Ishikawa (cell line): ENCODE data around the gene MCOLN2.

Experiments used
- CEBPB ChIP-seq: IDR thresholded peaks from 2 replicates; pipeline ENCODE4 v1.6.1; 2012
- CREB1 ChIP-seq: IDR thresholded peaks from 2 replicates; pipeline ENCODE4 v1.6.1; 2012; ENCODE audit warnings: low read depth
- EGR1 ChIP-seq: IDR thresholded peaks from 2 replicates; pipeline ENCODE4 v1.6.1; 2012
- EP300 ChIP-seq: IDR thresholded peaks from 2 replicates; pipeline ENCODE4 v1.6.1; 2012; ENCODE audit warnings: borderline replicate concordance
- FOXM1 ChIP-seq: IDR thresholded peaks from 2 replicates; pipeline ENCODE4 v1.6.1; 2012; ENCODE audit warnings: low read depth, borderline replicate concordance
- NFIC ChIP-seq: IDR thresholded peaks from 2 replicates; pipeline ENCODE4 v1.6.1; 2012
- RAD21 ChIP-seq: IDR thresholded peaks from 2 replicates; pipeline ENCODE4 v1.6.1; 2012; ENCODE audit warnings: low read depth
- TAF1 ChIP-seq: IDR thresholded peaks from 2 replicates; pipeline ENCODE4 v1.6.1; 2012; ENCODE audit warnings: low read depth, mild to moderate bottlenecking
- TCF12 ChIP-seq: IDR thresholded peaks from 2 replicates; pipeline ENCODE4 v1.6.1; 2012; ENCODE audit warnings: low read depth
- TEAD4 ChIP-seq: IDR thresholded peaks from 2 replicates; pipeline ENCODE4 v1.6.1; 2012
- YY1 ChIP-seq: IDR thresholded peaks from 2 replicates; pipeline ENCODE4 v1.6.1; 2012; ENCODE audit warnings: low read depth
- ZBTB7A ChIP-seq: IDR thresholded peaks from 2 replicates; pipeline ENCODE4 v1.6.1; 2012; ENCODE audit warnings: low read depth
- TF ChIP-seq, protein P1 (sequence below): IDR thresholded peaks from 2 replicates; pipeline ENCODE4 v1.6.1; 2012
- TF ChIP-seq, protein P2 (sequence below): IDR thresholded peaks from 2 replicates; pipeline ENCODE4 v1.6.1; 2012; ENCODE audit warnings: low read depth, mild to moderate bottlenecking
- TF ChIP-seq, protein P3 (sequence below): IDR thresholded peaks from 2 replicates; pipeline ENCODE4 v1.6.1; 2012

Gene MCOLN2

DNA sequence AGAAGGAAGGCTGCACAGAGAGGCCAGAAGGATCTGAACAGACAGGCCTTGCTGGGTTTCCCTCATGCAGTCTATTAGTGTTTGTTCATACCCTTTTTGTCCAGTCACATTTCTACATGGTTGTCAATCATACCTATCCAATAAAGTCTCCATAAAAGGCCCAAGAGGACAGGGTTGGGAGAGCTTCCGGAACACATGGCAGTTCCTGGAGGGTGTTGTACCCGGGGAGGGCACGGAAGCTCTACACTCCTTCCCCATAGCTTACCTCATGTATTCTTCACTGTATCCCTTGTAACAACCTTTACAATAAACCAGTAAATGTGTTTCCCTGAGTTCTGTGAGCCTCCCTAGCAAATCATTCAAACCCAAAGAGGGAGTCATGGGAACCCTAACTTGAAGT is 28.0 kb downstream of the MCOLN2 start:
- TF ChIP-seq TCF12 (no peak), TEAD4 (no peak)

DNA sequence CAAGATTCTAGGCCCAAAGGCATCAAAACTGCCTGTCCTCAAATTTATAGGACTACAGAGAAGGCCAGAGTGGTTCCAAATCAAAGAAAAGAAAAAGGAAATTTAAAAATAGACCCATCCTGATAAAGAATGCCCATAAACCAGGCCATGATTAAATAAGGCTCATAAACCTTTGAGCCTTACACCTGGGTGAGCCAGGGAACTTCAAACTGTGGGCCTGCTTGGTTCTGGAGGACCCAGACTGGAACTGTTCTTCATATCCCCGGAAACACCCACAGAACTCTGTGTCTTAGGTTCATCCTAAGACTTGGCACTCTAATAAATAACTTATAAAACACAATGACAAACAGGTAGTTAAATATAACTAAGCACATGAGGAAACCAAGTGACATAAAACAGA is 28.8 kb downstream of the MCOLN2 start:
- TF ChIP-seq, protein P1, sequence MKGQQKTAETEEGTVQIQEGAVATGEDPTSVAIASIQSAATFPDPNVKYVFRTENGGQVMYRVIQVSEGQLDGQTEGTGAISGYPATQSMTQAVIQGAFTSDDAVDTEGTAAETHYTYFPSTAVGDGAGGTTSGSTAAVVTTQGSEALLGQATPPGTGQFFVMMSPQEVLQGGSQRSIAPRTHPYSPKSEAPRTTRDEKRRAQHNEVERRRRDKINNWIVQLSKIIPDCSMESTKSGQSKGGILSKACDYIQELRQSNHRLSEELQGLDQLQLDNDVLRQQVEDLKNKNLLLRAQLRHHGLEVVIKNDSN, result no peak
- TF ChIP-seq EGR1 (no peak), ZBTB7A (no peak), CREB1 (no peak), TCF12 (no peak), EP300 (no peak), TAF1 (no peak), CEBPB (no peak), RAD21 (no peak), YY1 (no peak), TEAD4 (no peak), NFIC (no peak)
- TF ChIP-seq, protein P2, sequence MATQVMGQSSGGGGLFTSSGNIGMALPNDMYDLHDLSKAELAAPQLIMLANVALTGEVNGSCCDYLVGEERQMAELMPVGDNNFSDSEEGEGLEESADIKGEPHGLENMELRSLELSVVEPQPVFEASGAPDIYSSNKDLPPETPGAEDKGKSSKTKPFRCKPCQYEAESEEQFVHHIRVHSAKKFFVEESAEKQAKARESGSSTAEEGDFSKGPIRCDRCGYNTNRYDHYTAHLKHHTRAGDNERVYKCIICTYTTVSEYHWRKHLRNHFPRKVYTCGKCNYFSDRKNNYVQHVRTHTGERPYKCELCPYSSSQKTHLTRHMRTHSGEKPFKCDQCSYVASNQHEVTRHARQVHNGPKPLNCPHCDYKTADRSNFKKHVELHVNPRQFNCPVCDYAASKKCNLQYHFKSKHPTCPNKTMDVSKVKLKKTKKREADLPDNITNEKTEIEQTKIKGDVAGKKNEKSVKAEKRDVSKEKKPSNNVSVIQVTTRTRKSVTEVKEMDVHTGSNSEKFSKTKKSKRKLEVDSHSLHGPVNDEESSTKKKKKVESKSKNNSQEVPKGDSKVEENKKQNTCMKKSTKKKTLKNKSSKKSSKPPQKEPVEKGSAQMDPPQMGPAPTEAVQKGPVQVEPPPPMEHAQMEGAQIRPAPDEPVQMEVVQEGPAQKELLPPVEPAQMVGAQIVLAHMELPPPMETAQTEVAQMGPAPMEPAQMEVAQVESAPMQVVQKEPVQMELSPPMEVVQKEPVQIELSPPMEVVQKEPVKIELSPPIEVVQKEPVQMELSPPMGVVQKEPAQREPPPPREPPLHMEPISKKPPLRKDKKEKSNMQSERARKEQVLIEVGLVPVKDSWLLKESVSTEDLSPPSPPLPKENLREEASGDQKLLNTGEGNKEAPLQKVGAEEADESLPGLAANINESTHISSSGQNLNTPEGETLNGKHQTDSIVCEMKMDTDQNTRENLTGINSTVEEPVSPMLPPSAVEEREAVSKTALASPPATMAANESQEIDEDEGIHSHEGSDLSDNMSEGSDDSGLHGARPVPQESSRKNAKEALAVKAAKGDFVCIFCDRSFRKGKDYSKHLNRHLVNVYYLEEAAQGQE, result no peak

DNA sequence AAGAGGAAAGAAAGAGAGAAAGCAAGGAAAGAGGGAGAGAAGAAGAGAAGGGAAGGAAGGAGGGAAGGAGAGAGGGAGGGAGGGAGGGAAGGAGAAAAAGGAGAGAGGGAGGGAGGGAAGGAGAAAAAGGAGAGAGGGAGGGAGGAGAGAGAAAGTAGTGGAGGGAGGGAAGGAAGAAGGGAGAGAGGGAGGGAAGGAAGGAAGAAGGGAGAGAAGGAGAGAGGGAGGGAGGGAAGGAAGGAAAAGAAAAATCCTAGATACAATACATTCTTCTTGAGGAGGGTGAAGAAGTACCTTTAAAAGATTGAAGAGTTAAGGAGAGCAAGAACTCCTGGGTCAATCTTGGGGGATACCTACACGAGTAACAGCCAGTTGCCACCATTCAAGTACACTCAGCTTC is 29.2 kb downstream of the MCOLN2 start:
- TF ChIP-seq YY1, result no peak
- TF ChIP-seq, protein P3, sequence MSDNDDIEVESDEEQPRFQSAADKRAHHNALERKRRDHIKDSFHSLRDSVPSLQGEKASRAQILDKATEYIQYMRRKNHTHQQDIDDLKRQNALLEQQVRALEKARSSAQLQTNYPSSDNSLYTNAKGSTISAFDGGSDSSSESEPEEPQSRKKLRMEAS, result no peak
- TF ChIP-seq EP300, result no peak
- no peak for TF ChIP-seq TEAD4
- no peak for TF ChIP-seq NFIC
- TF ChIP-seq CREB1, result no peak
- TF ChIP-seq, protein P1, result no peak
- no peak for TF ChIP-seq ZBTB7A

DNA sequence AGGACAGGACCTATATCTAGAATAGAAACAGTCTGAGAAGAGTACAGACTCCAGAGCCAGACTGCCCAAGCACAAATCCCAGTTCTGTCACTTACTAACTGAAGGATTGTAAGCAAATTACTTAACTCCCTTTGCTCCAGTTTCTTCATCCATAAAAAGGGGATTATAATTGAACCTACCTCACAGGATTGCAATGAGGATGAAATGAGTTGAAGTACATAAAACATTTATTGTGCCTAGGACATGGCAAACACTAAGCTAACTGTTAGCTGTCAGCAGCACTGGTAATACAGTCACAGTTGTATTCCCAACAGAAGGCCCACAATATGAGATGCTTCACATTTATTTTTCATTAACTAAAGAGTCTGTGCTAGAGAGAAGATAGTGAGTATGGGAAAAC is 33.9 kb downstream of the MCOLN2 start:
- TF ChIP-seq, protein P3, result no peak
- no peak for TF ChIP-seq TCF12
- TF ChIP-seq FOXM1, result no peak

DNA sequence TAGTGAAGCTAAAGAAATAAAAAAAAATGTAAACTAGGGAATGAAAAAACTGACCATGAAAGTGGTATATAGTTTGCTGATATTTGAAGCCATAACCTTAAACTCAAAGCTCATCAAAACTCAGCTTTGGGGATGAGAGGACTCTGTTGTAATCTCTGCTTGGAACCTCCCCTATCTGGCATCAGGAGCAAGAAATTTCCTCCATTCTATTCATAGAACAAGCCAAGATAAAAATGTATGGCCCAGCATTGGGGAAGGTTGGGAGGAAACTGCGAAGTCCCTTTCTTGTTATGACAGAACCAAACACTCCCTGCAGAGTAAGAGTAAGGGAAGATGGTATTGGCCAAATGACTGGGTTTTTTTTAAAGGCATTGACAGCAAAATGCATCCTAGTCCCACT is 35.6 kb downstream of the MCOLN2 start:
- TF ChIP-seq EGR1 (no peak), RAD21 (no peak), EP300 (no peak), TAF1 (no peak), ZBTB7A (no peak)

DNA sequence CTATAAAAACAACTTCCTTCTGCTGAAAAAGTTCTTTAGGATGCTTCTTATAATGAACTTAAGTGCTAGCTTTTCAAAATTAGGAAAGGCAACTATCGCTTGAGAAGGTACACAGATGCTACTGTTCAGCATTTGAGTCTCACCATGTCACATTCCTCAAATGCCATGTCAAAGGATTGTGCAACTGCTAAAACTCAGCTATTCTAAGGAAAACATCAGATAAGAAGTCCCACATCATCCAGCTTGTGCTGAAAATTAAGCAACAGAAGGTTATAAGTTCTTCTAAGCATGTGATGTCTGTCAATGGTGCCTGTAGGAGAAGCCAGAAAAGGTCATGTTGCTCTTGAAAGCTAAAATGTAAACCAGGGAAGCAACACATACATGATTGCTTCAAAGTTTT is 36.5 kb downstream of the MCOLN2 start:
- TF ChIP-seq CEBPB, result peak; percentile 71
- no peak for TF ChIP-seq ZBTB7A
- TF ChIP-seq RAD21, result no peak

DNA sequence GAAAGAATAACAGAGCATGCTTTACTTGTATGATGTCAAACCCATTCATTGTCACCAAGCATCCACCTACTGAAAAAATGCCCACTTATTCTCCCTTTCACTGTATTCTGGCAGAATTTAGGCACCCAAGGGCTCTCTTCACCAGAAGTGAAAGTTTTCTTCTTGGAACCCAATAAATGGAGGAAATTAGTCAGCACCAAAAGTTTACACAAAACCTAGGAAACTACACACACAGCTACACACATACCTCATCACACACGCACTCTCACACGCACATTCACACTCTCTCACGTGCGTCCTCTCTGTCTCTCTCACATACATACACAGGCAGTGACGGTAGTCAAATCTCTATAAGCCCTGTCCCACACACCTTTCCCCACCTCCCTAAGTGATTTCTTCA is 37.6 kb downstream of the MCOLN2 start:
- TF ChIP-seq, protein P1, result no peak
- TF ChIP-seq NFIC, result no peak
- no peak for TF ChIP-seq EP300
- TF ChIP-seq, protein P3, result no peak
- TF ChIP-seq ZBTB7A, result no peak
- TF ChIP-seq, protein P2, result no peak
- no peak for TF ChIP-seq EGR1
